ENCODE results near the gene WASF2.

GRCh38 chr1:27487966-27488884 is 1.7 kb downstream of the WASF2 start:
- TF ChIP-seq CTCF (IDR thresholded peaks at IDR 0.05; ENCODE audit: low read depth, low read length), result no peak
- TF ChIP-seq MAX (IDR thresholded peaks at IDR 0.05; ENCODE audit: low read depth, low read length), result no peak
